ENCODE measurements around the gene AGBL1.

The AGBL1 gene

GRCh38 chr15:86041399-86041798 is 38.3 kb upstream of the AGBL1 start:
- no peak for TF ChIP-seq CEBPB (IDR thresholded peaks at IDR 0.05)
- TF ChIP-seq YY1 (IDR thresholded peaks at IDR 0.05; ENCODE audit: low read depth), result no peak
- TF ChIP-seq TCF12 (IDR thresholded peaks at IDR 0.05; ENCODE audit: low read depth), result no peak

GRCh38 chr15:86042226-86042625 is 37.4 kb upstream of the AGBL1 start:
- TF ChIP-seq TAF1 (IDR thresholded peaks at IDR 0.05; ENCODE audit: low read depth), result no peak
- no peak for TF ChIP-seq CEBPB (IDR thresholded peaks at IDR 0.05)
- TF ChIP-seq REST (IDR thresholded peaks at IDR 0.05; ENCODE audit: low read depth), result no peak
- TF ChIP-seq FOXM1 (IDR thresholded peaks at IDR 0.05; ENCODE audit: borderline replicate concordance, low read depth), result no peak
- TF ChIP-seq RAD21 (IDR thresholded peaks at IDR 0.05; ENCODE audit: low read depth), result no peak
- TF ChIP-seq NFIC (IDR thresholded peaks at IDR 0.05), result no peak

- TF ChIP-seq USF1 (IDR thresholded peaks at IDR 0.05) (no peak), MAX (IDR thresholded peaks at IDR 0.05) (no peak), TCF12 (IDR thresholded peaks at IDR 0.05; ENCODE audit: low read depth) (no peak), CREB1 (IDR thresholded peaks at IDR 0.05; ENCODE audit: low read depth) (no peak), REST (IDR thresholded peaks at IDR 0.05; ENCODE audit: low read depth) (no peak), EP300 (IDR thresholded peaks at IDR 0.05; ENCODE audit: borderline replicate concordance) (no peak), TAF1 (IDR thresholded peaks at IDR 0.05; ENCODE audit: low read depth) (no peak), FOXM1 (IDR thresholded peaks at IDR 0.05; ENCODE audit: borderline replicate concordance, low read depth) (no peak)
Measured at GRCh38 chr15:86044981-86045380, 34.7 kb upstream of the AGBL1 start.

GRCh38 chr15:86054338-86054737 is 25.3 kb upstream of the AGBL1 start:
- TF ChIP-seq TCF12 (IDR thresholded peaks at IDR 0.05; ENCODE audit: low read depth), result no peak
- TF ChIP-seq RAD21 (IDR thresholded peaks at IDR 0.05; ENCODE audit: low read depth), result no peak
- no peak for TF ChIP-seq YY1 (IDR thresholded peaks at IDR 0.05; ENCODE audit: low read depth)
- TF ChIP-seq NFIC (IDR thresholded peaks at IDR 0.05), result no peak
- TF ChIP-seq EP300 (IDR thresholded peaks at IDR 0.05; ENCODE audit: borderline replicate concordance), result no peak
- no peak for TF ChIP-seq FOXM1 (IDR thresholded peaks at IDR 0.05; ENCODE audit: borderline replicate concordance, low read depth)
- no peak for TF ChIP-seq TAF1 (IDR thresholded peaks at IDR 0.05; ENCODE audit: low read depth)
- TF ChIP-seq CEBPB (IDR thresholded peaks at IDR 0.05), result no peak
- no peak for TF ChIP-seq MAX (IDR thresholded peaks at IDR 0.05)
- TF ChIP-seq REST (IDR thresholded peaks at IDR 0.05; ENCODE audit: low read depth), result no peak
- no peak for TF ChIP-seq ZBTB7A (IDR thresholded peaks at IDR 0.05; ENCODE audit: low read depth)

- TF ChIP-seq TEAD4 (IDR thresholded peaks at IDR 0.05) (no peak), TAF1 (IDR thresholded peaks at IDR 0.05; ENCODE audit: low read depth) (no peak), FOXM1 (IDR thresholded peaks at IDR 0.05; ENCODE audit: borderline replicate concordance, low read depth) (no peak), EP300 (IDR thresholded peaks at IDR 0.05; ENCODE audit: borderline replicate concordance) (no peak), USF1 (IDR thresholded peaks at IDR 0.05) (no peak), CEBPB (IDR thresholded peaks at IDR 0.05) (no peak), RAD21 (IDR thresholded peaks at IDR 0.05; ENCODE audit: low read depth) (no peak)
Measured at GRCh38 chr15:86055688-86056087, 24.0 kb upstream of the AGBL1 start.

All from Ishikawa (cell line).